ENCODE results near the gene AGPAT3. TPM values are rescaled to one million over a fixed set of nuclear protein-coding genes. Genes with fewer than 3 reads are reported as not detected.

Gene AGPAT3
- total and polyA plus RNA-seq, 2 experiments from 2014 or later, result 41.0 to 51.2 TPM

- Histone ChIP-seq H4K20me1 (ENCODE audit: insufficient read depth, poor library complexity, severe bottlenecking) (peaks cover 12% of the 10 kb centered on the region), H3K9me2 (replicated peaks; ENCODE audit: insufficient read depth) (no peaks in the 10 kb centered on the region), H3K9me3 (ENCODE audit: low read depth) (no peaks in the 10 kb centered on the region), H2AFZ (no peak overlapping the region), H3K36me3 (replicated peaks; ENCODE audit: insufficient read depth, low read depth) (no peaks in the 10 kb centered on the region), H3K79me2 (no peaks in the 10 kb centered on the region), H3K4me1 (ENCODE audit: insufficient read depth) (no peaks in the 10 kb centered on the region), H3K27ac (no peak overlapping the region), H3K27me3 (no peaks in the 10 kb centered on the region), H3K4me3 (no peak overlapping the region), H3K4me2 (no peak overlapping the region)
- 91% methylated on average over 37 of the region's 39 CpGs for WGBS (ENCODE audit: low lambda C conversion rate, missing lambda C conversion rate)
- TF ChIP-seq EZH2phosphoT487 (IDR thresholded peaks at IDR 0.05; ENCODE audit: low read depth, severe bottlenecking, unreplicated experiment) (no peak), CTCF (IDR thresholded peaks at IDR 0.05; ENCODE audit: poor library complexity) (no peak), EZH2 (IDR thresholded peaks at IDR 0.05; ENCODE audit: borderline replicate concordance) (no peak)
- no peak for DNase-seq (ENCODE audit: low spot score)
Observed at GRCh38 chr21:43959231-43960116, 94.5 kb downstream of the AGPAT3 start.

DNA sequence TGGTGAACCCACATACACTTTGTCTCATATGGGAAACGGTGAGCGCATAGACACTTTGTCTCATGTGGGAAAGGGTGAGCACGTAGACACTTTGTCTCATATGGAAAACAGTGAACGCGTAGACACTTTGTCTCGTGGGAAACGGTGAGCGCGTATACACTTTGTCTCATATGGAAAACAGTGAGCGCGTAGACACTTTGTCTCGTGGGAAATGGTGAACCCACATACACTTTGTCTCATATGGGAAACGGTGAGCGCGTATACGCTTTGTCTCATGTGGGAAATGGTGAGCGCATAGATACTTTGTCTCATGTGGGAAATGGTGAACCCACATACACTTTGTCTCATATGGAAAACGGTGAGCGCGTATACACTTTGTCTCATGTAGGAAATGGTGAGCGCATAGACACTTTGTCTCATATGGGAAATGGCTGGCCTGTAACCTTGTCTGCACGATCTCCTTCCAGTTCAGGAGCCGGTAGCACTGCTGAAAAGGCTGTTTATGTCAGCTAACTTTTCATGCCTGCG, 96.4 kb downstream of the AGPAT3 start:
- Histone ChIP-seq H3K27me3 (no peaks in the 10 kb centered on the region), H2AFZ (no peak overlapping the region), H3K4me2 (no peak overlapping the region), H3K27ac (no peak overlapping the region), H3K4me1 (ENCODE audit: insufficient read depth) (no peaks in the 10 kb centered on the region), H3K4me3 (no peak overlapping the region), H4K20me1 (ENCODE audit: insufficient read depth, poor library complexity, severe bottlenecking) (peaks cover 10% of the 10 kb centered on the region), H3K36me3 (replicated peaks; ENCODE audit: insufficient read depth, low read depth) (no peaks in the 10 kb centered on the region), H3K9me2 (replicated peaks; ENCODE audit: insufficient read depth) (no peaks in the 10 kb centered on the region), H3K79me2 (no peaks in the 10 kb centered on the region), H3K9me3 (ENCODE audit: low read depth) (no peaks in the 10 kb centered on the region)
- 90% methylated on average over 24 of the region's 24 CpGs for WGBS (ENCODE audit: low lambda C conversion rate, missing lambda C conversion rate)
- no peak for DNase-seq (ENCODE audit: low spot score)
- no peak for TF ChIP-seq EZH2 (IDR thresholded peaks at IDR 0.05; ENCODE audit: borderline replicate concordance)
- TF ChIP-seq CTCF (IDR thresholded peaks at IDR 0.05; ENCODE audit: poor library complexity), result no peak
- no peak for TF ChIP-seq EZH2phosphoT487 (IDR thresholded peaks at IDR 0.05; ENCODE audit: low read depth, severe bottlenecking, unreplicated experiment)

DNA sequence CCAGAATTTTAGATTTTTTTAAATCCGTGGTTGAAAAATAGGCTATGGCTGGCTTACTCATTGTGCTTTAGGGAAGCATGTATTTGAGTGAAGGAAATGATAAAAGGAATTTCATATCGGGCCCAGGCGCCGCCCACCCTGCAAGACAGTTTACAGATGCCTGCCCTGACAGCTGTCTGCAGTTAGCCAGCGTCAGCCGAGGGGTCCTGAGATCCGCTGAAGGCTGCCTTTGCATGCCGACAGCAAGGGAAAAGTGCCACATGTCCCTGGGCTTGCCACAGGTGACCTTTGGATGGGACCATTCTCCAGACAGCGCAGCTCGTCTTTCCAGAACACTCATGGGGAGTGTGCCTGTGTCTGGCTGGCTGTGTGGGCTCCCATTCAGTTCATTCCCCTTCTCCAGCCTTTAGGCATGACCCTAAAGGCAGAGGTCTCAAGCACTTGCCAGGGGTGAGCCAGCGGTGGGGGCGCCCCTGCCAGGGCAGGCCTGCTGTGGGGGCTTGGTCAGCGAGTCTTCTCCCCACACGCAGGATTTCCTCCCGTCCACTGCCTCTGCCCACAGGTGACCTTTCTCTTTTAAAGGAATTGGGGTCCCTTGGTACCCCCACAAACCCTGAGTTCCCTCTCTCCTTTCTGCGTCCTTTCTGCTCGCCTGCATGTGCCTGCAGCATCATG, 101.0 kb downstream of the AGPAT3 start:
- H3K27me3 ChIP-seq, result no peaks in the 10 kb centered on the region
- H3K4me1 ChIP-seq (ENCODE audit: insufficient read depth), result no peaks in the 10 kb centered on the region
- H3K36me3 ChIP-seq (replicated peaks; ENCODE audit: insufficient read depth, low read depth), result no peaks in the 10 kb centered on the region
- peaks cover 4% of the 10 kb centered on the region for H4K20me1 ChIP-seq (ENCODE audit: insufficient read depth, poor library complexity, severe bottlenecking)
- 87% methylated on average over 17 of the region's 17 CpGs for WGBS (ENCODE audit: low lambda C conversion rate, missing lambda C conversion rate)
- H3K79me2 ChIP-seq, result no peaks in the 10 kb centered on the region
- no peaks in the 10 kb centered on the region for H3K9me3 ChIP-seq (ENCODE audit: low read depth)
- no peak overlapping the region for H3K4me3 ChIP-seq
- DNase-seq (ENCODE audit: low spot score), result no peak
- no peak overlapping the region for H3K4me2 ChIP-seq
- H3K27ac ChIP-seq, result no peak overlapping the region
- H3K9me2 ChIP-seq (replicated peaks; ENCODE audit: insufficient read depth), result no peaks in the 10 kb centered on the region
- no peak overlapping the region for H2AFZ ChIP-seq
- no peak for TF ChIP-seq EZH2 (IDR thresholded peaks at IDR 0.05; ENCODE audit: borderline replicate concordance)
- no peak for TF ChIP-seq CTCF (IDR thresholded peaks at IDR 0.05; ENCODE audit: poor library complexity)
- TF ChIP-seq EZH2phosphoT487 (IDR thresholded peaks at IDR 0.05; ENCODE audit: low read depth, severe bottlenecking, unreplicated experiment), result no peak

Data from hepatocyte (in vitro differentiated cells).